GM21737 (cell line): ENCODE results near the gene MRTFA.
"Not testable (repeated sequence)": the region's sequence is repeated elsewhere in the genome, so short reads cannot be mapped to it uniquely, and the experiment has no call there.

Source experiments
- ATAC-seq: cut with Tn5 transposase; IDR thresholded peaks from one replicate; pipeline ENCODE4 v1.9.1; 2021; ENCODE audit warnings: mild to moderate bottlenecking, moderate library complexity; ENCODE audit not compliant: unreplicated experiment

Gene MRTFA

DNA sequence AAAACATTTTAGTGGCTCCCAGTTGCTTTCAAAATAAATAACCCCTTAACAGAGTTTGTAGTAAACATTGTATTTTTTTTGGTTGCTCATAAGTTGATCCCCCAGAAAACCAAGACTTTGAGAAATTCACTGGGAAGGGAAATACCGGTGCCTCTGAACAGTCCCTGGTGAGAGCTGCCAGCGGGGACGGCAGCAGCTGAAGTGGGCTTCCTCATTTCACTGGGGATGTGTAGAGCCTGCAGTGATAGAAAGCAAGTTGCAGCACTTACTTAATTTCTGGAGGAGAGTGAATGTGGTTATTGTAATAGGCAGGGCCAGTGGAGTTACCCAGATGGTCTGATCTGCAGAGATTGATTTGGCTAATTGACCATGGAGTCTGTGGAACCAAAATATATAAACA lies 24.2 kb upstream of the MRTFA start:
- no peak for ATAC-seq

DNA sequence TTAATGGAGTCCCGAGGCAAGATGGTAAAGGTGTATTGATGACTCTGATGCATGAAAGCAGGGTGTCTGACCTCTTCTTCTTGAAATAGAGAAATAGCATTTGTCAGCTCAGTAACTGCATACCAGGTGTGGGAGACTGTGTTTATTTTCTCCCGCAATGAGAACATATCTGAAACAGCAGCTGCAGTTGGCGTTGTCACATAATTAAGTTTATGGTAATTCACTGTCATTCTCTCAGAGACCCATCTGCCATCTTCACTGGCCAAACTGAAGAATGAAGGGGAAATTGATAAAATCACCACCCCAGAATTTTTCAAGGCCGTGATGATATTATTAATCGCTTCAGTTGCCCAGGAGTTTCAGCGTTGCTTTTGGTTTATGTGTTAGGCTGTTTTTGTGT lies 22.6 kb upstream of the MRTFA start:
- no peak for ATAC-seq

DNA sequence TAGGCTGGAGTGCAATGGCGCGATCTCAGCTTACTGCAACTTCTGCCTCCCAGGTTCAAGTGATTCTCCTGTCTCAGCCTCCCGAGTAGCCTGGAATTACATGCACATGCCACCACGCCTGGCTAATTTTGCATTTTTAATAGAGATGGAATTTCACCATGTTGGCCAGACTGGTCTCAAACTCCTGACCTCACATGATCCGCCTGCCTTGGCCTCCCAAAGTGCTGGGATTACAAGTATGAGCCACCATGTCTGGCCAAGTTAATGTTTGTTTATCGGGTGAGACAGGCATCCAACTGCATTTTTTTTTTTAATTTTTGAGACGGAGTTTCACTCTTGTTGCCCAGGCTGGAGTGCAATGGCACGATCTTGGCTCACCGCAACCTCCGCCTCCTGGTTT lies 20.1 kb upstream of the MRTFA start:
- ATAC-seq: not testable (repeated sequence)

DNA sequence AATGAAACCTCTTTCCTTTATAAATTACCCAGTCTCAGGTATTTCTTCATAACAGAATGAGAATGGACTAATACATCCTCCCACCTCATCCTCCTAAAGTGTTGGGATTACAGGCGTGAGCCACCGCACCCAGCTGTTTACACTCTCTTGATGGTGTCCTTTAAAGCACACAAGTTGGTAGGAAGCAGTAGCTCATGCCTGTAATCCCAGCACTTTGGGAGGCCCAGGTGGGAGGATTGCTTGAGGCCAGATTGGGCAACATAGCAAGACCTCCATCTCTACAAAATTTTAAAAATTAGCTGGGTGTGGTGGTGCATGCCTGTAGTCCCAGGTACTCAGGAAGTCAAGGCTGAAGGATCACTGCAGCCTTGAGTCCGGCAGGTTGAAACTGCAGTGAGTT lies 19.4 kb upstream of the MRTFA start:
- not testable (repeated sequence) for ATAC-seq

DNA sequence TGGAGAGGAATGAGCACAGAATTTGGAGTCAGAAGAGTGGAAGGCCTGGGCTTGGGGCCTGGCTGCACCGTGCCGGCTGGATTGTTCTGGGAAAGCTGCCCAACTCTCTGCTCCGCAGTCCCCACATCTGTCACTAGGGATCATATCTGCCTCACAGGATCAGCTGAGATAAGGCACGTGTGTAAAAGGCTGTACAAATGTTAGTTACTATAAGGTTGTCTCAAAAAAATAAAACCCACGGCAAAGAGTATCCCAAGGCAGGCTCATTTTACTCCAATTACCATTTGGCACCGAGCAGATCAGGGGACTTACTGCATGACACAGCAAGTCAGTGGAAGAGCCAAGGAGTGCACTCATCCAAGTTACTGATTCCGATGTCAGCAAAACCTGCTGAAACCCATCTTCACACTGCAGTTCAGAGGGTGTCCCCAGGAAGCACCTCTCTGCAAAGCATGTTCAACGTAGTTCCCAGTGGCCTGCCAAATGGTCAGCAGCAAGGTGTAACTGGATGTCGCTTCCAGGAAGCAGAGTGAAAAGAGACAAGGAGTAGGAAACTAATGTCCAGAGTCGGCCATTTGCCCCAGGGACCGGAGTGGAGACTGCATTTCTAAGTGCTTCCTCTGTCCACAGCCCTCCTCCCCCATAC lies 18.1 kb upstream of the MRTFA start:
- ATAC-seq: no peak

DNA sequence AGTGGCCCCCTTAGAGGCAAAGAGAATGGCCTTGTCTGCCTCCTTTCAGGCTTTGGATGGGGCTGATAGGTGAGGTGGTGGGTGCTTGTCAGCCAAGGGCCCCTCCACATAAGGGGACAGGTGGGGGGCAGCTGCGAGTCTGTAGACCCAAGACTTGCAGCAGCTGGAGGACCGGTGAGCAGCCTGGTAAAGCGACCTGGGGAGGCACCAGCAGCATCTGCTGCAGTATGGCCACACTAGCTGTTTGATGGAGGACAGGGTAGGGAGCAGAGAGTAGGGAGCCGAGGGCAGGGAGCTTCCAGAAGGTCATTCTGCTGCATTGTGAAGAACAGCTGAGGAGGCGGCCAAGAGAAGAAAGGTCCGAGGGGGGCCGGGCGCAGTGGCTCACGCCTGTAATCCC lies 16.8 kb upstream of the MRTFA start:
- no peak for ATAC-seq

DNA sequence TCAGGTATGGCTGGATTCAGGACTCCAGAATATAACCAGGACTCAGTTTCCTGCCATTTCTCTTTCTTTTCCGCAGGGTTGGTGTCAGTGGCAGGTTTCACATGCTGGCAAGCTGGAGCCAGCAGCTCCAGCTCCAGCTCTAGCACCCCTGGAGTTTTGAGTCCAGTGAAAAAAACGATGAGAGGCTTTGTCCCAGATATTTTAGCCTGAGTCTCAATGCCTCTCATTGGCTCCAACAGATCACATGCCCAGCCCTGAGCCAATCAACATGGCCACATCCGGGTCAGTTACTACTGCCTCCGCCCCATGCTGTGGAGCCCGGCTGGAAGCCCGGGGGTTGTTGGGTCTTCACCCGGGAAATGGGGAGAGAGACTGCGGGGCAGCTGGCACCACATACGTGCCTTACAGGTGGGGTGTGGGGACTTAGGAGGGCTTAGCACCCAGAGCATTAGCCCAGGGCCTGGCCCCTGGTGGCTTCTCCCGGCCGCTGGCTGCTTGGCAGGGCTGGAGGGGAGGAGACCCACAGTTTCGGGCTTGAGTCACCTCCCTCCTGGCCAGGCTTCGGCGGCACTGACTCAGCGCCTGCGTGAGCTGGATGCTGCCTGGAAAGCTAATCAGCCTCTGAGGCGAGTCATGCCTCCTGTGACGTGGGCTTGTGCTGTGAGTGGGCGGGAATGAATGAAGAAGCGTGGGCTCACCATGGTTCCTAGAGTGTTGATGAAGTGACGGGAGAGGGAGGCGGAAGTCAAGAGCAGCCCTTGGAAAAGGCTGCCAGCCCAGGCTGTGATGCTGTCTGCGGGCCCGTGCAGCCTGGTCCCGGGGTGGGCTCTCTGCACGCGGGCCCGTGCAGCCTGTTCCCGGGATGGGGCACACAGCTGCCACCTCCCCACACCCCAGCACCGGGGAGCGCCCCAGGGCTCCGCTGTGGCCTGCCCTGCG lies 15.3 kb upstream of the MRTFA start:
- no peak for ATAC-seq

- no peak for ATAC-seq
Observed at GRCh38 chr22:40651057-40651456, 14.5 kb upstream of the MRTFA start.

DNA sequence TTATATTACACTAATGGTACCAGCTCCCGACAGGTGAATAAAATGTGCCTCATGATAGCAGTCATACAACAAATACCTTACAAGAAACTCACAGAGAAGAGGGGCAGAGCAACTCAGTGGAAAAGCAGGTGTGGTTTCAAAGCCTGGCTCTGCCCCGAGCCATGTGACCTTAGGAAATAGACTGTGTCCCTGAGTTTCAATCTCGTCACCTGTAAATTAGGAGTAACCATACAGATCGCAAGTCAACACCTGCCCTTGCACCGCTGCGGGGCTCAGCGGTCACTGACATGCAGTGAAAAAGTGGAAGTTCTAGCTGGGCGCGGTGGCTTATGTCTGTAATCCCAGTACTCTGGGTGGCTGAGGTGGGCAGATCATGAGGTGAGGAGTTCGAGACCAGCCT lies 11.9 kb upstream of the MRTFA start:
- ATAC-seq: no peak

GRCh38 chr22:40645579-40646197 lies 9.2 kb upstream of the MRTFA start:
- no peak for ATAC-seq

- ATAC-seq: no peak
Observed at GRCh38 chr22:40642316-40642715, 5.8 kb upstream of the MRTFA start.

GRCh38 chr22:40641269-40641668 lies 4.8 kb upstream of the MRTFA start:
- no peak for ATAC-seq

GRCh38 chr22:40638261-40638660 lies 1.7 kb upstream of the MRTFA start:
- no peak for ATAC-seq

GRCh38 chr22:40637183-40638150 lies 948 bp upstream of the MRTFA start:
- ATAC-seq: peak; percentile 7

GRCh38 chr22:40635940-40636379 lies 559 bp downstream of the MRTFA start:
- no peak for ATAC-seq

DNA sequence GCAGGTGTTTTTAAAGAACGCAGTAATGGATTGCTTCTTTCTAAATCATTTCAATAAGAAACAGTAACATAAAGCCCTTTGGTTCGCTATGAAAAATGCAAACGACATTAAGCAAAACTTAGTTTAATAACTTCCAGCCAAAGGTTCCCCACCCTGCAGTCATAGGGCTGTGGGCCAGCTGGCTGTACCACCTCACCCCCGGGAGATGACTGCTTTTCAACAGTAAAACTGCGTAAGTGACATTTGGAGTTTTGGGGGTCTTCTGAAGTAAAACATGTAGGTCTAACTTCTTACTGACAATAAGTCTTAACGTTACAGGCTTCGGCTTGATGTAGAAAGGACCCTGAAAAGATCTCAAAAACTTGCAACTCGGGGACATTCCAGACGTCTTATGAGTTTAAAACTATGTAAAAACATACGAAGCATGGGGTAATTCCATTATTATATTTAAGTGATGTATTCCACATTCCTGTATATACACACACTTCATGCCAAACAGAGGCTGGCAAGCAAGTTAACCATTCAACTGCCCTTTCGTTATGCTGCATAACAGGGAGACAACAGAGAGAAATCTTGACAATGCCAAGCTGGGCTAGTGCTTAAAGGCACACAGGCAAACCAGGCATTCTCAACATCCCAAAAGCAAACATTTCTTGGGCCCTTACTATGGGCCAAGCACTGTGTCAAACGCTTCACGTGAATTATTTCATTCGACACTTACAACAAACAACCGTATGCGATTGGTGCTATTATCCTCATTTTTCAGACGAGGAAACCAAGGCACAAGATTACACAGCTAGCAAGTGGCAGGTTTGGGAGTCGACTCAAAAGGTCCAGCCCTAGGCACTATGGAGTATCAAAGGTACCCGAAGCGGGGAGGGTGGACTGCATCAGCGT lies 1.2 kb downstream of the MRTFA start:
- no peak for ATAC-seq

GRCh38 chr22:40634119-40634903 lies 2.2 kb downstream of the MRTFA start:
- ATAC-seq: no peak

DNA sequence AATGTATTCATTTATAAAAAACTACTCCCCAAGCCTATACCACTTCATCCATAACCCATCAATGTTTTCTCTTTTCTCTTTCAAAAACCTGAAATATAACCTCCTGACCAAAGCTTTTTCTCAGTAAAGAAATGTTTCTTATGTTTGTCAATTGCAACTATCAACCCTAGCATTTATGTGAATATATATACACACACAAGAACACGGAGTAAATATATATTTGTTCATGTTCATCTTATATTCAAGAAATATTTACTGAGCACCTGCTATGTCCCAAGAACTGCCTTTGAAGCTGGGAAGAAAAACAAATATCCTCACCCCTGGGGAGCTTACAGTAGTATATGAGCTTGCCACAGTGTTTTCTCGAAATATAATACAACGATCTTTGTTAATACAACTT lies 3.5 kb downstream of the MRTFA start:
- no peak for ATAC-seq

DNA sequence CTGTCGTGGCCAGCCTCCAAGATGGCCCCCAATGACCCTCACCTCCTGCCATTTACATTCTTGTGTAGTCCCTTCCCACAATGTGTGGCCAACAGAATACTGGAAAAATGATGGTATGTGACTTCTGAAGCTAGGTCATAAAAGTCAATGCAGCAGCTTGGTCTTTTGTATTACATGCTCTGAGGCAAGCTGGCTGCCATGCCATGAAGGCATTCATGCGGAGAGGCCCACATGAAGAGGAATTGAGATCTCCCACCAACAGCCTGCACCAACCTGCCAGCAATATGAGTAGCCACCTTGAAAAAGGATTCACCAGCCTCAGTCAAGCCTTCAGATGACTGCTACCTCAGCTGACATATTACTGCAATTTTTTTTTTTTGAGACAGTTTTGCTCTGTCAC lies 4.6 kb downstream of the MRTFA start:
- no peak for ATAC-seq
